Ovary (tissue), 3 donors: Measurements from ENCODE around the gene GRIN2D.

Experiments used
- EP300 ChIP-seq: sonication (generic); formaldehyde crosslinking; IDR thresholded peaks from one replicate; pipeline ENCODE4 v1.6.1; 2017; ENCODE audit warnings: antibody characterized with exemption
- POLR2A ChIP-seq: fragments of 450-650 bp; IDR thresholded peaks from one replicate; pipeline ENCODE4 v1.6.1; 2017; ENCODE audit warnings: antibody characterized with exemption, mild to moderate bottlenecking, moderate library complexity
- TF ChIP-seq, protein P1 (sequence below), 3 donors: fragments of 450-650 bp in 2 of 3; fragments of 200-600 bp in 1 of 3; IDR thresholded peaks; one replicate each; pipeline versions ENCODE4 v1.5.1 to v1.8.0; 2016 to 2022; ENCODE audit warnings: antibody characterized with exemption in 3 of 3, mild to moderate bottlenecking in 1 of 3
- donor health status: DM: no; HTN: no; CAD: no.

DNA sequence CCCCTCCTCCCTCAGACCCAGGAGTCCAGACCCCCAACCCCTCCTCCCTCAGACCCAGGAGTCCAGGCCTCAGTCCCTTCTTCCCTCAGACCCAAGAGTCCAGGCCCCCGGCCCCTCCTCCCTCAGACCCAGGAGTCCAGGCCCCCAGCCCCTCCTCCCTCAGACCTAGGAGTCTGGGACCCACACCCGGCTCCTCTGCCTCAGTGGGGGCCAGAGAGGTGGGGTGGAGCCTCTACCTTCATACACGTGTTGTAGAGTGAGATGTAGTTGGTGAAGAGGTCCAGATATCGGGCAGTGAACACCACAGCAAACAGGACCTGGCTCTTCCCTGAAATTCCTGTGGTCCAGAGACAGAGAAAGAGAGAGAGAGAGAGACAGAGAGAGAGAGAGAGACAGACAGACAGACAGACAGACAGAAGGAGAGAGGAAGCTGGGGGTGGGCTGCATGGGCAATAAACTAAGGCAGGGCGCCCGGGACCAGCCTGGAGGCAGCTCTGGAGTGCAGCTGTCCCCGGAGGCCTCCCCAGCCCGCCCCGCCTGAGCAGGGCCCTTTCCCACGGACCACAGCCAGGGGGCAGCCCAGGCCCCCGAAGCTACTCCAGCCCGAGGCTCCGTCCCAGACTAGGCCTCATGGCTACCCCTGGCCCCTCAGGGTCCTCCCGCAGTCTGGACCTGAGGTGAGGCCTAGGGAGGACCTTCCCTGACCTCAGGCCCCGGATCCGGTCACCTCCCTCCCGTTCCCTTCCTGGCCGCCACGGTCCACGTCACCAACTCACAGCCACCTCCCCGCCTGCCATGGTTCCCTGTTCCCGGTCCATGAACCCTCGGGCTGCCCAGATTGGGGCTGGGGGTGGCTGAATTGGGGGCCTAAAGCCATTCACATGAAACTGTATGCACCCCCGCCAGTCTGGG lies 3.0 kb upstream of the GRIN2D start:
- TF ChIP-seq, protein P1, sequence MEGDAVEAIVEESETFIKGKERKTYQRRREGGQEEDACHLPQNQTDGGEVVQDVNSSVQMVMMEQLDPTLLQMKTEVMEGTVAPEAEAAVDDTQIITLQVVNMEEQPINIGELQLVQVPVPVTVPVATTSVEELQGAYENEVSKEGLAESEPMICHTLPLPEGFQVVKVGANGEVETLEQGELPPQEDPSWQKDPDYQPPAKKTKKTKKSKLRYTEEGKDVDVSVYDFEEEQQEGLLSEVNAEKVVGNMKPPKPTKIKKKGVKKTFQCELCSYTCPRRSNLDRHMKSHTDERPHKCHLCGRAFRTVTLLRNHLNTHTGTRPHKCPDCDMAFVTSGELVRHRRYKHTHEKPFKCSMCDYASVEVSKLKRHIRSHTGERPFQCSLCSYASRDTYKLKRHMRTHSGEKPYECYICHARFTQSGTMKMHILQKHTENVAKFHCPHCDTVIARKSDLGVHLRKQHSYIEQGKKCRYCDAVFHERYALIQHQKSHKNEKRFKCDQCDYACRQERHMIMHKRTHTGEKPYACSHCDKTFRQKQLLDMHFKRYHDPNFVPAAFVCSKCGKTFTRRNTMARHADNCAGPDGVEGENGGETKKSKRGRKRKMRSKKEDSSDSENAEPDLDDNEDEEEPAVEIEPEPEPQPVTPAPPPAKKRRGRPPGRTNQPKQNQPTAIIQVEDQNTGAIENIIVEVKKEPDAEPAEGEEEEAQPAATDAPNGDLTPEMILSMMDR (IDR thresholded peaks at IDR 0.05) = peak; percentile 64 to 71 (median 65)
- TF ChIP-seq EP300 (no peak), POLR2A (no peak)
